Skeletal muscle satellite cell (primary cell): ENCODE measurements around the gene ERBB2.
"Not testable (repeated sequence)": the region's sequence is repeated elsewhere in the genome, so short reads cannot be mapped to it uniquely, and the experiment has no call there.

ENCODE experiments used
- H3K27me3 ChIP-seq: 2 replicates; pipeline ENCODE4 v1.7.0; 2013; ENCODE audit warnings: low read length; ENCODE audit not compliant: control insufficient read depth, insufficient read depth
- H3K36me3 ChIP-seq: 2 replicates; pipeline ENCODE4 v1.7.0; 2013; ENCODE audit warnings: mild to moderate bottlenecking, control low read depth, low read length; ENCODE audit not compliant: insufficient read depth
- H3K4me1 ChIP-seq: 2 replicates; pipeline ENCODE4 v1.7.0; 2013; ENCODE audit warnings: low read length; ENCODE audit not compliant: control insufficient read depth, insufficient read depth
- H3K4me2 ChIP-seq: 2 replicates; pipeline ENCODE4 v1.7.0; 2013; ENCODE audit warnings: mild to moderate bottlenecking, low read length
- H3K4me3 ChIP-seq: 2 replicates; pipeline ENCODE4 v1.7.0; 2013; ENCODE audit warnings: low read length
- H3K9ac ChIP-seq: 2 replicates; pipeline ENCODE4 v1.7.0; 2013; ENCODE audit warnings: mild to moderate bottlenecking, low read depth, low read length, moderate library complexity
- H3K9me3 ChIP-seq: replicated peaks from 2 replicates; pipeline ENCODE4 v1.7.0; 2013; ENCODE audit warnings: mild to moderate bottlenecking, control low read depth, low read length

ERBB2 gene

GRCh38 chr17:39756380-39757079 lies 56.7 kb downstream of the ERBB2 start:
- H3K9me3 ChIP-seq: no peaks in the 10 kb centered on the region
- no peak overlapping the region for H3K4me2 ChIP-seq
- peaks cover 51% of the 10 kb centered on the region for H3K27me3 ChIP-seq
- H3K9ac ChIP-seq: no peak overlapping the region
- no peaks in the 10 kb centered on the region for H3K36me3 ChIP-seq
- no peak overlapping the region for H3K4me3 ChIP-seq
- peaks cover 8% of the 10 kb centered on the region for H3K4me1 ChIP-seq

- Histone ChIP-seq H3K36me3 (no peaks in the 10 kb centered on the region), H3K27me3 (peaks cover 49% of the 10 kb centered on the region), H3K4me2 (no peak overlapping the region), H3K9me3 (no peaks in the 10 kb centered on the region), H3K4me3 (no peak overlapping the region), H3K4me1 (peaks cover 8% of the 10 kb centered on the region), H3K9ac (no peak overlapping the region)
Observed at GRCh38 chr17:39757176-39757662, 57.4 kb downstream of the ERBB2 start.

- H3K4me1 ChIP-seq: peaks cover 13% of the 10 kb centered on the region
- H3K27me3 ChIP-seq: peaks cover 51% of the 10 kb centered on the region
- H3K9ac ChIP-seq: no peak overlapping the region
- H3K9me3 ChIP-seq: no peaks in the 10 kb centered on the region
- H3K4me2 ChIP-seq: no peak overlapping the region
- no peak overlapping the region for H3K4me3 ChIP-seq
- H3K36me3 ChIP-seq: no peaks in the 10 kb centered on the region
Observed at GRCh38 chr17:39757931-39758873, 58.3 kb downstream of the ERBB2 start.

GRCh38 chr17:39759204-39759603 lies 59.3 kb downstream of the ERBB2 start:
- Histone ChIP-seq H3K27me3 (peaks cover 52% of the 10 kb centered on the region), H3K9me3 (no peaks in the 10 kb centered on the region), H3K4me3 (no peak overlapping the region), H3K4me2 (no peak overlapping the region), H3K9ac (no peak overlapping the region), H3K36me3 (no peaks in the 10 kb centered on the region), H3K4me1 (peaks cover 11% of the 10 kb centered on the region)

GRCh38 chr17:39761861-39762496 lies 62.1 kb downstream of the ERBB2 start:
- no peaks in the 10 kb centered on the region for H3K36me3 ChIP-seq
- H3K9ac ChIP-seq: no peak overlapping the region
- peaks cover 61% of the 10 kb centered on the region for H3K27me3 ChIP-seq
- no peaks in the 10 kb centered on the region for H3K9me3 ChIP-seq
- no peak overlapping the region for H3K4me2 ChIP-seq
- peaks cover 11% of the 10 kb centered on the region for H3K4me1 ChIP-seq
- H3K4me3 ChIP-seq: no peak overlapping the region

GRCh38 chr17:39763051-39763820 lies 63.4 kb downstream of the ERBB2 start:
- Histone ChIP-seq H3K27me3 (peaks cover 57% of the 10 kb centered on the region), H3K9me3 (no peaks in the 10 kb centered on the region), H3K36me3 (no peaks in the 10 kb centered on the region)

GRCh38 chr17:39764171-39764570 lies 64.3 kb downstream of the ERBB2 start:
- H3K9me3 ChIP-seq, H3K4me2 ChIP-seq, H3K4me3 ChIP-seq, H3K9ac ChIP-seq, H3K36me3 ChIP-seq: not testable (repeated sequence)
- Histone ChIP-seq H3K4me1 (peaks cover 11% of the 10 kb centered on the region), H3K27me3 (peaks cover 59% of the 10 kb centered on the region)

More at GRCh38 chr17:39763051-39763820, 63.4 kb downstream of the ERBB2 start:
- Histone ChIP-seq H3K4me3 (no peak overlapping the region), H3K4me1 (peaks cover 11% of the 10 kb centered on the region), H3K4me2 (peak overlapping the region; percentile 51), H3K9ac (no peak overlapping the region)

GRCh38 chr17:39765175-39765574 lies 65.3 kb downstream of the ERBB2 start:
- Histone ChIP-seq H3K9ac (no peak overlapping the region), H3K36me3 (no peaks in the 10 kb centered on the region), H3K4me3 (no peak overlapping the region), H3K4me1 (peaks cover 11% of the 10 kb centered on the region), H3K9me3 (no peaks in the 10 kb centered on the region), H3K27me3 (peaks cover 63% of the 10 kb centered on the region), H3K4me2 (no peak overlapping the region)

GRCh38 chr17:39765766-39766165 lies 65.9 kb downstream of the ERBB2 start:
- H3K36me3 ChIP-seq: no peaks in the 10 kb centered on the region
- H3K27me3 ChIP-seq: peaks cover 65% of the 10 kb centered on the region
- no peak overlapping the region for H3K9ac ChIP-seq
- no peak overlapping the region for H3K4me2 ChIP-seq
- H3K4me3 ChIP-seq: no peak overlapping the region
- H3K9me3 ChIP-seq: no peaks in the 10 kb centered on the region
- H3K4me1 ChIP-seq: peaks cover 11% of the 10 kb centered on the region

GRCh38 chr17:39767147-39767546 lies 67.3 kb downstream of the ERBB2 start:
- Histone ChIP-seq H3K36me3 (no peaks in the 10 kb centered on the region), H3K4me3 (no peak overlapping the region), H3K4me2 (no peak overlapping the region), H3K9me3 (no peaks in the 10 kb centered on the region), H3K9ac (no peak overlapping the region), H3K4me1 (peaks cover 11% of the 10 kb centered on the region), H3K27me3 (peaks cover 73% of the 10 kb centered on the region)
